GM12891 (cell line): Measurements from ENCODE around the gene GAPDHS.

Experiments
- DNase-seq: peaks from one replicate; pipeline ENCODE4 v3.0.0; 2011; ENCODE audit warnings: low spot score; ENCODE audit not compliant: insufficient read length
- FAIRE-seq: peaks from 2 replicates; lab custom pipeline; 2011; peaks lifted over from hg19 to GRCh38; lab: Jason Lieb, UNC
- PAX5 ChIP-seq: IDR thresholded peaks from 2 replicates; pipeline ENCODE4 v1.6.1; 2011; ENCODE audit warnings: low read length, moderate library complexity, mild to moderate bottlenecking; ENCODE audit not compliant: insufficient read depth, severe bottlenecking
- POLR2A ChIP-seq: IDR thresholded peaks from 2 replicates; pipeline ENCODE4 v1.6.1; 2011; ENCODE audit warnings: low read depth, low read length, control low read depth
- POLR2AphosphoS5 ChIP-seq: IDR thresholded peaks from 2 replicates; pipeline ENCODE4 v1.6.1; 2011; ENCODE audit warnings: low read depth, low read length, control low read depth
- POU2F2 ChIP-seq: IDR thresholded peaks from 2 replicates; pipeline ENCODE4 v1.6.1; 2011; ENCODE audit warnings: low read depth, mild to moderate bottlenecking, control low read depth, low read length, moderate library complexity
- SPI1 ChIP-seq: IDR thresholded peaks from 2 replicates; pipeline ENCODE4 v1.6.1; 2011; ENCODE audit warnings: low read depth, low read length, control low read depth
- TAF1 ChIP-seq: IDR thresholded peaks from 2 replicates; pipeline ENCODE4 v1.6.1; 2011; ENCODE audit warnings: low read depth, low read length, control low read depth

Gene GAPDHS

GRCh38 chr19:35582760-35583159 is 49.5 kb downstream of the GAPDHS start:
- TF ChIP-seq POLR2A (no peak), POU2F2 (no peak), PAX5 (no peak), SPI1 (no peak), TAF1 (no peak), POLR2AphosphoS5 (no peak)
- FAIRE-seq (no peak), DNase-seq (no peak)

DNA sequence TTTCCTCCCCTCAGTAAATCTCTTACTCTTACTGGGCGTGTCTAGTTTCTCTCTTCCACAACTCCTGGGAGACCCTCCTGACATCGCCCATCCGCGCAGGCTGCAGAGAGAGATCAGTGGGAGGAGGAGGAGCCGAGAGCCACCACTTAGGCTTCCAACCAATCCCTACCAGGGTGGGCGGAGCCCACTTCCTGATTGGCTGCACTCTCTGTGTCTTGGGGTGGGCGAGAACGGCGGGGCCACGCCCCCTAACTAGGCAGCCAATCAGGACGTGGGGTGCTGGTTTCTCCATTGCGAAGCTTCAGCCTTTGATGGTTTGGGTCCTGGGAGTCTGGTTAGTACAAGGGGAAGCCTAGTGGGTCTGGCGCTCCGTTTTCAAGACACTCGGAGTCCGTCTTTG is 52.6 kb downstream of the GAPDHS start, which contains the start of gene PMIS2:
Gene PMIS2 (plus strand): TSS at position 326 of the 400 bp plus-strand sequence. CDS start 87 bp downstream, outside the sequence.
- no peak for DNase-seq
- no peak for TF ChIP-seq POLR2A
- no peak for TF ChIP-seq POLR2AphosphoS5
- no peak for TF ChIP-seq POU2F2
- TF ChIP-seq PAX5, result no peak
- FAIRE-seq, result no peak

- DNase-seq (no peak), FAIRE-seq (no peak)
- TF ChIP-seq SPI1 (no peak), POLR2A (no peak)
Observed at GRCh38 chr19:35587321-35587720, 54.1 kb downstream of the GAPDHS start.

- no peak for FAIRE-seq
- TF ChIP-seq PAX5, result no peak
- no peak for TF ChIP-seq POU2F2
- TF ChIP-seq POLR2A, result no peak
- DNase-seq, result no peak
Observed at GRCh38 chr19:35590875-35591274, 57.6 kb downstream of the GAPDHS start.

- FAIRE-seq, result peak; percentile 64
- TF ChIP-seq POU2F2 (no peak), SPI1 (no peak), PAX5 (no peak), TAF1 (no peak), POLR2A (no peak), POLR2AphosphoS5 (no peak)
- DNase-seq, result peak; percentile 36
Observed at GRCh38 chr19:35592226-35592625, 59.0 kb downstream of the GAPDHS start.
